OCI-LY1 (cell line): ENCODE data around the gene SERPINB12.
A peak's percentile ranks its signal among the peaks of the same experiment; 100 is the strongest.

Source experiments
- H2AFZ ChIP-seq: fragments of 200-600 bp; sonication (generic), shearing (Covaris generic); 2 replicates; pipeline ENCODE4 v1.6.0; 2014; ENCODE audit warnings: antibody characterized with exemption, mild to moderate bottlenecking, low read length
- H3F3A ChIP-seq: fragments of 200-600 bp; sonication (generic), shearing (Covaris generic); 2 replicates; pipeline ENCODE4 v1.6.0; 2014; ENCODE audit warnings: mild to moderate bottlenecking, antibody characterized with exemption, low read length, moderate library complexity; ENCODE audit not compliant: insufficient read depth
- H3K27ac ChIP-seq: fragments of 200-600 bp; sonication (generic); 2 replicates; pipeline ENCODE4 v1.5.1; 2014; ENCODE audit warnings: low read length, mixed run types, mild to moderate bottlenecking, low read depth; ENCODE audit not compliant: poor library complexity, severe bottlenecking
- H3K27me3 ChIP-seq: fragments of 200-600 bp; sonication (generic); 2 replicates; pipeline ENCODE4 v1.6.0; 2014; ENCODE audit warnings: antibody characterized with exemption, mild to moderate bottlenecking, low read length, moderate library complexity; ENCODE audit not compliant: insufficient read depth
- H3K36me3 ChIP-seq: fragments of 200-600 bp; sonication (generic); 2 replicates; pipeline ENCODE4 v1.6.1; 2014; ENCODE audit warnings: mild to moderate bottlenecking, antibody characterized with exemption, low read length, moderate library complexity, mixed read lengths; ENCODE audit not compliant: insufficient read depth
- H3K4me1 ChIP-seq: fragments of 200-600 bp; sonication (generic); 2 replicates; pipeline ENCODE4 v1.5.1; 2014; ENCODE audit warnings: mild to moderate bottlenecking, low read length, moderate library complexity; ENCODE audit not compliant: insufficient read depth, severe bottlenecking
- H3K4me2 ChIP-seq: fragments of 200-600 bp; sonication (generic), shearing (Covaris generic); 2 replicates; pipeline ENCODE4 v1.6.1; 2014; ENCODE audit warnings: low read length
- H3K4me3 ChIP-seq: fragments of 200-600 bp; sonication (generic); 2 replicates; pipeline ENCODE4 v1.5.1; 2014; ENCODE audit warnings: low read length, low read depth, mild to moderate bottlenecking, mixed read lengths; ENCODE audit not compliant: poor library complexity, severe bottlenecking
- H3K79me2 ChIP-seq: fragments of 200-600 bp; shearing (Covaris generic); 2 replicates; pipeline ENCODE4 v1.6.1; 2016; ENCODE audit warnings: mixed run types, low read length, mixed read lengths; ENCODE audit not compliant: insufficient read depth
- H3K9ac ChIP-seq: fragments of 200-600 bp; sonication (generic), shearing (Covaris generic); 2 replicates; pipeline ENCODE4 v1.6.1; 2014; ENCODE audit warnings: mild to moderate bottlenecking, low read length, mixed read lengths
- H3K9me2 ChIP-seq: fragments of 200-600 bp; sonication (generic), shearing (Covaris generic); 2 replicates; pipeline ENCODE4 v1.6.1; 2014; ENCODE audit warnings: low read depth, mild to moderate bottlenecking, low read length, mixed read lengths
- H3K9me3 ChIP-seq: fragments of 200-600 bp; shearing (Covaris generic); 2 replicates; pipeline ENCODE4 v1.6.1; 2014; ENCODE audit warnings: low read length, mixed read lengths
- H4K20me1 ChIP-seq: fragments of 200-600 bp; sonication (generic), shearing (Covaris generic); 2 replicates; pipeline ENCODE4 v1.6.0; 2016; ENCODE audit warnings: mild to moderate bottlenecking, low read length; ENCODE audit not compliant: insufficient read depth
- CTCF ChIP-seq: fragments of 200-600 bp; sonication (generic), shearing (Covaris generic); IDR thresholded peaks from 2 replicates; pipeline ENCODE4 v1.5.1; 2017; ENCODE audit warnings: mild to moderate bottlenecking, antibody characterized with exemption, low read length, moderate library complexity, mixed read lengths
- EZH2 ChIP-seq: fragments of 200-600 bp; sonication (generic), shearing (Covaris generic); IDR thresholded peaks from 2 replicates; pipeline ENCODE4 v1.8.0; 2017; ENCODE audit warnings: borderline replicate concordance, mixed run types, mild to moderate bottlenecking, antibody characterized with exemption, low read length, moderate library complexity, mixed read lengths

SERPINB12 gene

GRCh38 chr18:63518178-63519012, 23.8 kb upstream of the SERPINB12 start:
- TF ChIP-seq EZH2 (no peak), CTCF (peak; percentile 82)
- no peak overlapping the region for H3K9ac ChIP-seq

GRCh38 chr18:63520053-63520685, 22.0 kb upstream of the SERPINB12 start:
- no peaks in the 10 kb centered on the region for H3K9me3 ChIP-seq
- no peaks in the 10 kb centered on the region for H3K36me3 ChIP-seq
- H3K4me1 ChIP-seq = no peaks in the 10 kb centered on the region
- H3K4me2 ChIP-seq = no peak overlapping the region
- H3K27me3 ChIP-seq = no peaks in the 10 kb centered on the region; the same call in 1 of the 2 replicates
- H2AFZ ChIP-seq = no peak overlapping the region
- TF ChIP-seq CTCF (no peak), EZH2 (no peak)
- H3K4me3 ChIP-seq = no peak overlapping the region
- no peaks in the 10 kb centered on the region for H3K9me2 ChIP-seq
- H3K9ac ChIP-seq = no peak overlapping the region
- no peak overlapping the region for H3K27ac ChIP-seq
- no peaks in the 10 kb centered on the region for H3F3A ChIP-seq
- no peaks in the 10 kb centered on the region for H4K20me1 ChIP-seq
- H3K79me2 ChIP-seq = no peaks in the 10 kb centered on the region

More at GRCh38 chr18:63518178-63519012, 23.8 kb upstream of the SERPINB12 start:
- no peaks in the 10 kb centered on the region for H3K9me2 ChIP-seq
- H3K79me2 ChIP-seq = no peaks in the 10 kb centered on the region
- no peak overlapping the region for H3K27ac ChIP-seq
- no peak overlapping the region for H2AFZ ChIP-seq
- no peaks in the 10 kb centered on the region for H3F3A ChIP-seq
- H3K36me3 ChIP-seq = no peaks in the 10 kb centered on the region
- H4K20me1 ChIP-seq = no peaks in the 10 kb centered on the region
- H3K4me1 ChIP-seq = no peaks in the 10 kb centered on the region
- H3K9me3 ChIP-seq = no peaks in the 10 kb centered on the region
- no peaks in the 10 kb centered on the region; the same call in 1 of the 2 replicates for H3K27me3 ChIP-seq
- no peak overlapping the region for H3K4me2 ChIP-seq
- H3K4me3 ChIP-seq = no peak overlapping the region

- H3K4me3 ChIP-seq = no peak overlapping the region
- H4K20me1 ChIP-seq = no peaks in the 10 kb centered on the region
- no peak overlapping the region for H3K27ac ChIP-seq
- no peak overlapping the region for H3K4me2 ChIP-seq
- H3K36me3 ChIP-seq = no peaks in the 10 kb centered on the region
- H3F3A ChIP-seq = no peaks in the 10 kb centered on the region
- H3K9me2 ChIP-seq = no peaks in the 10 kb centered on the region
- no peak overlapping the region for H3K9ac ChIP-seq
- no peaks in the 10 kb centered on the region for H3K9me3 ChIP-seq
- H3K27me3 ChIP-seq = no peaks in the 10 kb centered on the region; the same call in 1 of the 2 replicates
- H3K4me1 ChIP-seq = no peaks in the 10 kb centered on the region
- TF ChIP-seq CTCF (no peak), EZH2 (no peak)
- H2AFZ ChIP-seq = no peak overlapping the region
- no peaks in the 10 kb centered on the region for H3K79me2 ChIP-seq
Observed at GRCh38 chr18:63523660-63524059, 18.5 kb upstream of the SERPINB12 start.
